HepG2 (cell line): Measurements from ENCODE around the gene ISCU. TPM values are rescaled to one million over a fixed set of nuclear protein-coding genes. Genes with fewer than 3 reads are reported as not detected.

Source experiments
- ARID5B ChIP-seq: IDR thresholded peaks from 2 replicates; pipeline ENCODE4 v1.4.0; 2020; ENCODE audit warnings: mild to moderate bottlenecking, missing genetic modification reagents
- BCL3 ChIP-seq: sonication (generic); formaldehyde crosslinking; IDR thresholded peaks from 2 replicates; pipeline ENCODE4 v1.5.1; 2020; ENCODE audit warnings: mild to moderate bottlenecking, missing genetic modification reagents, moderate library complexity
- CHCHD3 ChIP-seq: sonication (generic); formaldehyde crosslinking; IDR thresholded peaks from 2 replicates; pipeline ENCODE4 v1.8.0; 2022; ENCODE audit warnings: mild to moderate bottlenecking, missing genetic modification reagents, moderate library complexity
- EP300 ChIP-seq, 3 experiments: sonication (generic) in 1 of 3; formaldehyde crosslinking in 1 of 3; IDR thresholded peaks; 2 replicates each; pipeline versions ENCODE4 v1.5.1 to v1.6.1; 2011 to 2020; ENCODE audit warnings: low read depth in 2 of 3, low read length in 2 of 3, borderline replicate concordance in 1 of 3, improper control_type of control experiment in 1 of 3, mild to moderate bottlenecking in 1 of 3, missing genetic modification reagents in 1 of 3, moderate library complexity in 1 of 3
- FOSL1 ChIP-seq: sonication (generic); formaldehyde crosslinking; IDR thresholded peaks from 2 replicates; pipeline ENCODE4 v1.9.0; 2021; ENCODE audit warnings: missing genetic modification reagents, borderline replicate concordance
- HINFP ChIP-seq: sonication (generic); formaldehyde crosslinking; IDR thresholded peaks from 2 replicates; pipeline ENCODE4 v1.4.0; 2020; ENCODE audit warnings: low read depth, mild to moderate bottlenecking, missing genetic modification reagents
- MNT ChIP-seq: fragments of 450-650 bp; IDR thresholded peaks from 2 replicates; pipeline ENCODE4 v1.6.1; 2016
- NR2F1 ChIP-seq, 2 experiments: fragments of 450-650 bp in 1 of 2; formaldehyde crosslinking in 1 of 2; IDR thresholded peaks; 2 replicates each; pipeline versions ENCODE4 v1.5.0 to v1.6.1; 2016 to 2020; ENCODE audit warnings: mild to moderate bottlenecking in 1 of 2, missing compliant biosample characterization in 1 of 2, missing genetic modification reagents in 1 of 2, moderate library complexity in 1 of 2
- NR2F6 ChIP-seq, 2 experiments: IDR thresholded peaks; 2 replicates each; pipeline ENCODE4 v1.6.1; 2016; ENCODE audit warnings: antibody characterized with exemption in 1 of 2, mild to moderate bottlenecking in 1 of 2
- POLR2A ChIP-seq, 2 experiments: IDR thresholded peaks; 2 replicates each; pipeline ENCODE4 v1.6.1; 2011; ENCODE audit warnings: low read depth in 2 of 2, low read length in 2 of 2, mild to moderate bottlenecking in 1 of 2, moderate library complexity in 1 of 2; ENCODE audit not compliant: insufficient read depth in 1 of 2
- SATB2 ChIP-seq: sonication (generic); formaldehyde crosslinking; IDR thresholded peaks from 2 replicates; pipeline ENCODE4 v1.5.0; 2020; ENCODE audit warnings: missing genetic modification reagents
- SIX4 ChIP-seq: sonication (generic); formaldehyde crosslinking; IDR thresholded peaks from 2 replicates; pipeline ENCODE4 v1.4.0; 2020; ENCODE audit warnings: missing genetic modification reagents
- TBP ChIP-seq: sonication (generic); formaldehyde crosslinking; IDR thresholded peaks from 2 replicates; pipeline ENCODE4 v1.5.0; 2020; ENCODE audit warnings: missing genetic modification reagents
- TBX3 ChIP-seq: fragments of 450-650 bp; IDR thresholded peaks from 2 replicates; pipeline ENCODE4 v1.6.1; 2017; ENCODE audit warnings: antibody characterized with exemption, mild to moderate bottlenecking, inconsistent platforms, borderline replicate concordance
- TMF1 ChIP-seq: sonication (generic); formaldehyde crosslinking; IDR thresholded peaks from 2 replicates; pipeline ENCODE4 v1.8.1; 2022; ENCODE audit warnings: low read depth, missing genetic modification reagents
- ZNF281 ChIP-seq: sonication (generic); formaldehyde crosslinking; IDR thresholded peaks from 2 replicates; pipeline ENCODE4 v1.4.0; 2020; ENCODE audit warnings: missing genetic modification reagents, borderline replicate concordance
- ZNF724P ChIP-seq: sonication (generic); formaldehyde crosslinking; IDR thresholded peaks from 2 replicates; pipeline ENCODE4 v1.8.0; 2022; ENCODE audit warnings: missing genetic modification reagents, borderline replicate concordance
- polyA plus RNA-seq, 8 experiments: library from polyadenylated mRNA; depleted of rRNA in 3 of 8; stranded (reverse) in 7 of 8; unstranded in 1 of 8; fragments of >200 nt; fragmentation: Illumina TruSeq in 4 of 8; extraction: Trizol in 4 of 8; gene quantifications; 2 replicates each; pipeline versions ENCODE4 v1.2.1 to v1.2.3, GENCODE V29; 2011 to 2016; ENCODE audit warnings: low read depth in 4 of 8, missing spikeins in 1 of 8, mixed read lengths in 1 of 8; ENCODE audit not compliant: insufficient read depth in 1 of 8
- total RNA-seq, 5 experiments: library from RNA; depleted of rRNA; stranded (reverse); fragments of >200 nt; fragmentation: Illumina TruSeq; extraction: Trizol; gene quantifications; 2 replicates each; pipeline ENCODE4 v1.2.3, GENCODE V29; 2016; ENCODE audit warnings: low read depth in 1 of 5

Gene ISCU
- total and polyA plus RNA-seq, 2 of the 13 experiments (the other 11 are each of a cell fraction or from before 2014, with no cell fraction given) = 94.4 to 107 TPM

- peak; percentile 32; the same call in 1 of the 2 replicates for TF ChIP-seq ARID5B
- TF ChIP-seq ZNF281 (CRISPR knock-in tag) = no peak
- TF ChIP-seq BCL3 (CRISPR knock-in tag) = no peak
- no peak for TF ChIP-seq TBP (CRISPR knock-in tag)
- peak; percentile 61 for TF ChIP-seq NR2F6 (IDR thresholded peaks at IDR 0.05)
- TF ChIP-seq NR2F6 (CRISPR knock-in tag; IDR thresholded peaks at IDR 0.05) = peak; percentile 73
- no peak for TF ChIP-seq CHCHD3
- 0 out of 4 replicates have a peak, but pooled peaks of 1 of the 2 experiments have one; percentile 51 for TF ChIP-seq EP300 (IDR thresholded peaks at IDR 0.05; ENCODE audit: low read depth in 2 of 2, low read length in 2 of 2)
- TF ChIP-seq EP300 (CRISPR knock-in tag; IDR thresholded peaks at IDR 0.05; ENCODE audit: borderline replicate concordance) = no peak
- TF ChIP-seq MNT = 0 out of 2 replicates have a peak, but pooled peaks have one; percentile 10
- TF ChIP-seq FOSL1 (CRISPR knock-in tag) = peak; percentile 49; the same call in 1 of the 2 replicates
- TF ChIP-seq TMF1 (CRISPR knock-in tag) = no peak
- no peak for TF ChIP-seq ZNF724P (CRISPR knock-in tag)
- TF ChIP-seq SATB2 = no peak
- peak; percentile 82 to 97 for TF ChIP-seq NR2F1 (CRISPR knock-in tag; IDR thresholded peaks at IDR 0.05)
- no peak for TF ChIP-seq TBX3
- no peak for TF ChIP-seq HINFP (CRISPR knock-in tag)
- no peak for TF ChIP-seq SIX4 (CRISPR knock-in tag)
- TF ChIP-seq POLR2A (IDR thresholded peaks at IDR 0.05; ENCODE audit: insufficient read depth in 1 of 2, low read depth in 2 of 2, low read length in 2 of 2) = no peak
These were observed 42.7 kb downstream of the ISCU start (continued) for GRCh38 chr12:108605000-108605689.
